GM12873 (cell line): ENCODE results near the gene DYRK1B.

ENCODE experiments used
- TF ChIP-seq, protein P1 (sequence below): IDR thresholded peaks from 2 replicates; pipeline ENCODE4 v1.5.1; 2012; ENCODE audit warnings: low read depth, mild to moderate bottlenecking, moderate library complexity, low read length, control low read depth; ENCODE audit not compliant: insufficient read depth; ENCODE audit errors: missing control alignments

Gene DYRK1B

DNA sequence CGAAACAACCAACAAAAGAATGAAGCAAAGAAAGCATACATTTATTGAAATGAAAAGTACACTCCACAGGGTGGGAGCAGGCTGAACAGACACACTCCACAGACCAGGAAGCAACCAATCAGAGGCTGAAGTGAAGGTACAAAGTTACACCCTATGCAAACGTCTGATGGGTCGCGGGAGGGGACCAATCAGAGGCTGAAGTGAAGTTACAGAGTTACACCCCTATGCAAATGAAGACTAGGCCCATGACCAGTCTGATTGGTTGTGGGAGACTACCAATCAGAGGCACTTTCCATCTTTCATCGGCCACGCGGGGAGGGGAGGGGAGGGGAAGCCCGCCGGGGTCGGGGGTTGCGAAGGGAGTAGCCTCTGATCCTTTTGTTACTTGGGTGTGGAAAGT lies 24.6 kb upstream of the DYRK1B start:
- TF ChIP-seq, protein P1, sequence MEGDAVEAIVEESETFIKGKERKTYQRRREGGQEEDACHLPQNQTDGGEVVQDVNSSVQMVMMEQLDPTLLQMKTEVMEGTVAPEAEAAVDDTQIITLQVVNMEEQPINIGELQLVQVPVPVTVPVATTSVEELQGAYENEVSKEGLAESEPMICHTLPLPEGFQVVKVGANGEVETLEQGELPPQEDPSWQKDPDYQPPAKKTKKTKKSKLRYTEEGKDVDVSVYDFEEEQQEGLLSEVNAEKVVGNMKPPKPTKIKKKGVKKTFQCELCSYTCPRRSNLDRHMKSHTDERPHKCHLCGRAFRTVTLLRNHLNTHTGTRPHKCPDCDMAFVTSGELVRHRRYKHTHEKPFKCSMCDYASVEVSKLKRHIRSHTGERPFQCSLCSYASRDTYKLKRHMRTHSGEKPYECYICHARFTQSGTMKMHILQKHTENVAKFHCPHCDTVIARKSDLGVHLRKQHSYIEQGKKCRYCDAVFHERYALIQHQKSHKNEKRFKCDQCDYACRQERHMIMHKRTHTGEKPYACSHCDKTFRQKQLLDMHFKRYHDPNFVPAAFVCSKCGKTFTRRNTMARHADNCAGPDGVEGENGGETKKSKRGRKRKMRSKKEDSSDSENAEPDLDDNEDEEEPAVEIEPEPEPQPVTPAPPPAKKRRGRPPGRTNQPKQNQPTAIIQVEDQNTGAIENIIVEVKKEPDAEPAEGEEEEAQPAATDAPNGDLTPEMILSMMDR = no peak

DNA sequence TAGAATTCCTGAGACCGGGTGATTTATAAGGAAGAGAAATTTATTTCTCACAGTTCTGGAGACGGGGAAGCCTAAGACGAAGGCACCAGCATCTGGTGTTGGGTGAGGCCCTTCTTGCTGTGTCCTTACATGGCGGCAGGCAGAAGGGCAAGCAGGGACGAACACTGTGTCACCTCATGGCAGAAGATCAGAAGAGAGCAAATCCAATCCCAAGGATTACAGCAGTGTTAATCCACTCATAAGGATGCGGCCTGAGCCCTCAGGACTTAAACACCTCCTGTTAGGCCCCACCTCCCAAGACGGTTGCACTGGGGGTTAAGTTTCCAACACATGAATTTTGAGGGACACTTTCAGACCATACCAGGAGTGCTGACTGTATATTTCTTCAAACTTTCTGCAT lies 18.9 kb upstream of the DYRK1B start:
- TF ChIP-seq, protein P1 = no peak

DNA sequence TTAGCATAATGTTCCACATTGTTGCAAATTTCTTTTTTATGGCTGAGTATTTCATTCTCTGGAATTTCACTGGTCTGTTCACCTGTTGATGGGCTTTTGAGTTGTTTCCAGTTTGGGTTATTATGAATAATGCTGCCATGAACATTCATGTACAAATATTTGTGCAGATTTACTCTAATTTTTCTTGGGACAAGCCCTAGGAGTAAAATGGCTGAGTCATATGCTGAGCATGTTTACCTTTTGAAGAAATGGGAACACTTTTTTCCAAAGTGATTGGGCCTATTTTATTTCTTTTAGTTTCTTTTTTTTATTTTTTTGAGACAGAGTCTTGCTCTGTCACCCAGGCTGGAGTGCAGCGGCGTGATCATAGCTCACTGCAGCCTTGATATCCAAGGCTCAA lies 16.9 kb upstream of the DYRK1B start:
- TF ChIP-seq, protein P1 = no peak

DNA sequence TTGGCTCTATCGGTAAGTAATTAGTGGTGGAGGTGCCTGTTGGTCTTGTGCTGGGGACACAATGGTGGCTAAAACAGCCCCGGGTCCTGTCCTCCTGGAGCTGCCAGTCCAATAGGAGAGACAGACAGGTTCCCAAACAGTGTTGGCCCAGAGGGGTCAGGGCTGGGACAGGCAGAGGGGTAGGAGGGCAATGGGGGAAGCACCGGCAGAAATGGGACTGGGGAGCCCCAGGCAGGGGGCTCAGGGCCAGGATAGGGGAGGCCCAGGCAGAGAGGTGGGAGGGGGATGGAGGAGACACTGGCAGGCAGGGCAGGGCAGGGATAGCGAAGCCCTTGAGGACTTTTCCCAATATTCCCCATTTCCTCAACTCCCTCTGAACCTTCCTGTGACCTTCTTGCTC lies 14.4 kb upstream of the DYRK1B start:
- TF ChIP-seq, protein P1 = no peak

DNA sequence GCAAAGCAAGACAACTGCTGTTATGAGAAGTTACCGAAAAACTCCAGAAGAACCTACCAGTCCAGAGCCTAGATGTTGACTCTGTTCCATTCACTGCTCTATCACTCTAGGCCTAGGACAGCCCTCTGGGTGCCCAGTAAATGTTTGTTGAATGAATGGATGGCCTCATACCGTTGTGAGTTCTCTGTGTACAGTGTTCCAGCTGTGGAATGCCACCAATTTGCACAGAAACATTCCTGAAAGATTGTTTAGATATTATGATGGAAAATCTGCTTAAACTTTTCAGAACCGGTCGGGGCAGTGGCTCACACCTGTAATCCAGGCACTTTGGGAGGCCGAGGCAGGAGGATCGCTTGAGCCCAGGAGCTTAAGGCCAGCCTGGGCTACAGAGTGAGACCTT lies 13.6 kb upstream of the DYRK1B start:
- TF ChIP-seq, protein P1 = no peak

DNA sequence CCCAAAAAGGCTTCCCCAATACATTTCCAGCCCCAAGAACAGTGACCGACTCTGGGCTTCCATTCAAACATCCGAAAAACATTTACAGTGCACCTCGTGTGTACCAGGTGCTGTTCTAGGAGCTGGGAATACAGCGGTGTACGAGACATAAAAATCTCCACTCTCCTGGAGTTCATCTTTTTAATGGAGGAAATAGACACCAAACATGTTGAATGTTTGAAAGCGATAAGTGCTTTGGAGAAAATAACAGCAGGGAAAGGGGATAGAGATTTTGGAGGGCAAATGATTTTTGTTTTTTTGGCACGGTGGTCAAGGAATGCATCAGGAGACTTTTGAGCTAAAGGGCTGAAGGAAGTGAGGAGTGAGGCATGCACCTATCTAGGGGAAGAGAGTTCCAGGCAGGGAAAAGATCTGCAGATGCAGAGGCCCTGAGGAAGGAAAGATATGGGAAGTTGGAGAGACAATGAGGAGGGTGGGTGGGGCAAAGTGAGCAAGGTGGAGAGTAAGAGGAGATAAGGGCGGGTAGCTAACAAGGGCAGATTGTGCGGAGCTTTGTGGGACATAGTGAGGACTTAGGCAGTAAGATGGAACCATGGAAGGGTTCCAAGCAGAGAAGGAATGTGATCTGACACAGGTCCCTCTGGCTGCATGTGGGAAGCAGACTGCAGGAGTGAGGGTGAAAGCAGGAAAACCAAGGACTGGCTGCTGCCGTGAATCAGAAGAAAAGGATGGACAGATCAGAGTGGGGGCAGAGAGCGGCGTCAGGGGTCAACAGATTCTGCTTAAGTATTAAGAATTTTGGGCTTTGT lies 12.9 kb upstream of the DYRK1B start:
- TF ChIP-seq, protein P1 = no peak

DNA sequence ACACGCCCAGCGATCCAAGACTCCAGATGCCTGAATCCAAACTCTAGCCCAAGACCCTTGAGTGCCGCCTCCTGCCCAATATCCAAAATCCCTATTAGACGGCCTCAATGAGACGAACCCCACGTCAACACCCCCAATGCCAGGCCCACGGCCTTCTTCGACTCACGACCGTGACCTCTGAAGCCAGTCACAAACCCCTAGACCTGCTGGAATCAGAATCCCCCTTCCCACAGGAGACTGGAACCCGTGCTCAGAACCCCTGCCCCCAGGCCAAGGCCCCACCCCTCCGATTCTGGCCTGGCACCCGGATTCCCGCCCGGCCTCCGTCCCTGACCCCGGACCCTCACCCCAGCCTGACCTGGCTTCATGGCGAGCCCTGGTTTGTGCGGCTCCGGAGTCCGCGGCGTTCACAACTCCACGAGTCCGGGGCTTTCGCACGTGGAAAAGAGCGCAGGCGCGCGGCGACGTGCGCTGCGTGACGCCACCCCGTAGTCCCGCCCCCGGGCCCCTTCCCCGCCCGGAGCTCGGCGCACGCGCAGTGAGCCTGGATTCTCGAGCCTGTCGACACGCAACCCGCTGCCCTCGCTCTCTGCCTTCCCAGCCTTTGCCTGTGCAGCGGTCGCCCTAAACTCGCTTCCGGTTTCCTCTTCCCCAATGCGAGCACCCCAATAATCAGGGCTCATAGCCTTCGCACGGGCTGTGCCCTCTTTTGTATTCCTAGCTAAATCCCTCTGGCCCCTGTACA lies 12.1 kb upstream of the DYRK1B start, which contains the start of gene FBL:
Gene FBL, minus strand, starts transcription at position 447 of the 745 bp plus-strand sequence. Its CDS starts 79 bp downstream, at position 368.
- TF ChIP-seq, protein P1 = no peak
